Coronary artery (tissue), 2 donors: ENCODE measurements around the gene TEKT5.
A peak's percentile ranks its signal among the peaks of the same experiment; 100 is the strongest.

ENCODE experiments used
- DNase-seq: peaks from one replicate; pipeline ENCODE4 v3.0.0-alpha.2; 2017; ENCODE audit warnings: low spot score
- H3K27ac ChIP-seq, 2 donors: fragments of 200-600 bp; sonication (generic); one replicate each; pipeline ENCODE4 v1.5.1; 2016 to 2019
- H3K4me3 ChIP-seq: fragments of 200-600 bp; sonication (generic); 2 replicates; pipeline ENCODE4 v1.5.1; 2016; ENCODE audit warnings: mild to moderate bottlenecking, moderate library complexity
- TF ChIP-seq, protein P1 (sequence below): fragments of 200-600 bp; sonication (generic); IDR thresholded peaks from one replicate; pipeline ENCODE4 v1.5.1; 2019; ENCODE audit warnings: antibody characterized with exemption

The TEKT5 gene

DNA sequence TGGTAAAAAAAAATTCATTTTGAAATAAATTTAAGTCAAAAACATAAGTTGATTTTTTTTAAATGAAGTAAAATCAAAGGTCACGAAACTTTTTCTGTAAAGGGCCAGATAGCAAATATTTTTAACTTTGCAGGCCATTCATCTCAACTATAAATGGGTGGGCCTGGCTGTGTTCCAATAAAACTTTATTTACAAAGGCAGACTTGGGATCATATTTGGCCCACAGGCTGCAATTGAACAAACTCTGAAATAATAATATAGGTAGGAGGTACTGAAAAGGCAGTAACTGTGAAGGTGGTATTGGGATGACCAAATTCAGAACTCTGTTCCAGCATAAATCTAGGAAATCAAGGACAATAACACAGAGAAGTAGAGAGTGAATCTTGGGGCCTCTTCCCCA lies 102.1 kb downstream of the TEKT5 start:
- DNase-seq, result no peak
- TF ChIP-seq, protein P1, sequence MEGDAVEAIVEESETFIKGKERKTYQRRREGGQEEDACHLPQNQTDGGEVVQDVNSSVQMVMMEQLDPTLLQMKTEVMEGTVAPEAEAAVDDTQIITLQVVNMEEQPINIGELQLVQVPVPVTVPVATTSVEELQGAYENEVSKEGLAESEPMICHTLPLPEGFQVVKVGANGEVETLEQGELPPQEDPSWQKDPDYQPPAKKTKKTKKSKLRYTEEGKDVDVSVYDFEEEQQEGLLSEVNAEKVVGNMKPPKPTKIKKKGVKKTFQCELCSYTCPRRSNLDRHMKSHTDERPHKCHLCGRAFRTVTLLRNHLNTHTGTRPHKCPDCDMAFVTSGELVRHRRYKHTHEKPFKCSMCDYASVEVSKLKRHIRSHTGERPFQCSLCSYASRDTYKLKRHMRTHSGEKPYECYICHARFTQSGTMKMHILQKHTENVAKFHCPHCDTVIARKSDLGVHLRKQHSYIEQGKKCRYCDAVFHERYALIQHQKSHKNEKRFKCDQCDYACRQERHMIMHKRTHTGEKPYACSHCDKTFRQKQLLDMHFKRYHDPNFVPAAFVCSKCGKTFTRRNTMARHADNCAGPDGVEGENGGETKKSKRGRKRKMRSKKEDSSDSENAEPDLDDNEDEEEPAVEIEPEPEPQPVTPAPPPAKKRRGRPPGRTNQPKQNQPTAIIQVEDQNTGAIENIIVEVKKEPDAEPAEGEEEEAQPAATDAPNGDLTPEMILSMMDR, result no peak
- no peak overlapping the region for H3K4me3 ChIP-seq
- no peak overlapping the region for H3K27ac ChIP-seq

DNA sequence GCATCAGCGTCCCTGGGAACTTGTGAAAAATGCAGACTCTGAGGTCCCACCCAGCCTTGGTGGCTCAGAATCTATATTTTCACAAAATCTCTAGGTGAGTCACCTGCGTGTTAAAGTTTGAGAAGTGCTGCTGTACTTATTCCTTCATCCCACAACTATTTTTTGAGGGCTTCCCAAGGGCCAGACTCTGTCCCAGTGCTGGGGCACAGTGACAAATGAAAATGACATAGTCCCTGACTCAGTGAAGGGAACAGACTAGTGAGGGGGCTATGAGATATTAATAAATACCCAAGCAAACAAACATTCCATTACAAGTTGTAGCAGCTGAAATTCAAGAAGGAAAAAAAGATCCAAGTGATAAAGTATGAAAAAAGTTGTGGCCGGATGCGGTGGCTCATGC lies 104.4 kb downstream of the TEKT5 start:
- Histone ChIP-seq H3K4me3 (no peak overlapping the region), H3K27ac (no peak overlapping the region)
- DNase-seq, result no peak
- TF ChIP-seq, protein P1, result no peak

DNA sequence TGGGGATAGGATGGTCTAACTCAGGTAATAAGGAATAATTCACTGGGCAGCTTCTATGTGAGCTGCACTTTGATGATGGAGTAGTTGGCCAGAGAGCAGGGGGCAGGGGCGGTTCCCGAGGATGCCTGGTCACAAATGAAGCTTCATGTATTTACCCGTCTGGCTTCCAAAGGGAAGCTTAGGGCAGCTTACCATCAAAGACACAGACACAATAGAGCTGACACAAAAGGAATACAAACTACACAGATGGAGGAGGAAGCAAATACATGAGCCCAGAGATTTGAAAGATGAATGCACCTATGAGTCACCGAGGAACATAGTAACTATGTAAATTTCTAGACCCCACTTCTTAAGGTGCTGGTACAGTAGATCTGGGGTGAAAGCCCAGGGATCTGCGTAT lies 105.6 kb downstream of the TEKT5 start:
- no peak for DNase-seq
- Histone ChIP-seq H3K27ac (no peak overlapping the region), H3K4me3 (no peak overlapping the region)
- TF ChIP-seq, protein P1, result no peak

DNA sequence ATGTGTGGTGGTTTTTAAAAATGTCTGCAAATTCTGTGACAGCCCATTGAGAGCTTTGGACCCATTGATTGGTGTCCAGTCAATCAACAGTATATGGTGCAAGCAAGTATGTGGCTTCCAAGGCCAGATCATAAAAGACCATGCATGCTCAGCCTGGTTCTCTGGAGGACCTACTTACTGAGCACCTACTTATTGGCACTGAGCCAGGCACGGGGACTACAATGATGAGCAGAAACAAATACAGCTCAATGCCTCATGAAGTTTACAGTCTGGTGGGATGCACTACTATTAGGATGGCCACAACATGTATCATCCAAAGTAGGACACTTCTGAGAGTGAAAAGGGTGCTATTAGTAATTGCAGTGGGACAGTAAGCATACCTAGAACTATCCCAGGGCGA lies 107.1 kb downstream of the TEKT5 start:
- no peak for DNase-seq
- TF ChIP-seq, protein P1, result no peak
- no peak overlapping the region for H3K4me3 ChIP-seq
- H3K27ac ChIP-seq, result no peak overlapping the region

DNA sequence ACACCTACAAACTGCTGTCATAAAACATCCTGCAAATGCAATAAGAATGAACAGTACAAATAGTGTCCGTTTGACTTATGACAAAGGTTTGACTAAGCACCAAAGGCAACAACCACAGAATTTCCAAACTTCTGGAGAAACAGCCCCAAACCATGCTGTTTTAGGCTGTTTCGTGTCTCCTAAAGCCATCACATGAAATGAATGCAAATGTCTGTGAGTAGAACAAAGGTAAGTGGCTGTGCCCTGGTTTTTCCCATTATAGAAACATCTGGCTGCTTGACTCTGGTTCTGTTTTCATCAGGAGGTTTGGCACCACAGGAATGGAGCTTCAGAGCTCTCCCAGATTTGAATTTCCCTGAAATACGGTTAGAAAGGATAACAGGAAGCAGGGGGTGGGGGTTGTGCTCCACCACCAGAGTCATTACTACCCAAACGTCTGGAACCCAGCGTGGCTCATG lies 109.7 kb downstream of the TEKT5 start:
- TF ChIP-seq, protein P1, result no peak
- no peak overlapping the region for H3K27ac ChIP-seq
- no peak for DNase-seq
- no peak overlapping the region for H3K4me3 ChIP-seq

DNA sequence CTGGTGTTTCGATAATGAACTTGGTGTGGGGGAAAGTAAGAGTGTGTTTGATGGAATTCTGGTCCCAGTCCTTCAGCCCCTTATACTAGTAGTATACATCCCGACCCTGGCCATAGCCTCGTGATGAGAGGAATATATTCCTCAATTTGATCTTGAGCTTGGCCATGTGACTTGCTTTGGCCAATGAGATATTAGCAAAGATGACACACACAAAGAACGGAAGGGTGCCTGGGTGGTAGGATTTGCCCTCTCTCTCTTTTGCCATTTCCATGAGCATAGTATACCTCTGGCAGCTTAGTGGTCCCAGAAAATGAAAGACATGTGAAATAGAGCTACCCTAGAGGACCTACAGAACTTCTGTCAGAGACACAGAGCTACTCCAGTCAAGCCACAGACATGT lies 111.5 kb downstream of the TEKT5 start:
- TF ChIP-seq, protein P1, result no peak
- H3K27ac ChIP-seq, result no peak overlapping the region
- no peak overlapping the region for H3K4me3 ChIP-seq
- DNase-seq, result no peak

DNA sequence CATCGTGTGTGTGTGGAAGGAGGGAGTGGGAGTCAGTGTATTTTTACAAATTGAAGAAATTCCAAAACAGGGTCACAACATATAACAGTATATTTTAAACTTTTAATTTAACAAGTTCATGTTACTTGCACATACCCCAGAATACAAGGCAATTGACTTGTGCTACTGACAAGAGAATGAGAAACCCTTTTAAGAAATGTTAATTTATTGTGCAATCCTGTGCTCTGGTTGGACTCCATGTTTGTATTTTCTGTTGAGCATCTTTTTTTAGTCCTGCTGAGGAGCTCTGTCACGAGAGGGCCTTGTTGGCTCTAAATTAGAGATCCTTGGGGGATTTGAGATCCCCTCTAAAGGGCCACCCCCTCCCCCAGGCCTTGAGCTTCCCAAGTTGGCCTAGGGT lies 113.2 kb downstream of the TEKT5 start:
- peak overlapping the region; percentile 86 to 98 for H3K27ac ChIP-seq
- H3K4me3 ChIP-seq, result no peak overlapping the region
- TF ChIP-seq, protein P1, result no peak
- no peak for DNase-seq
